Measurements from ENCODE around the gene TMC7. TPM values are rescaled to one million over a fixed set of nuclear protein-coding genes. Genes with fewer than 3 reads are reported as not detected.

The TMC7 gene
- total and polyA plus RNA-seq, 2 donors (not counting 3 experiments of a cell fraction or from before 2014, with no cell fraction given): 5.7 to 7.0 TPM

DNA sequence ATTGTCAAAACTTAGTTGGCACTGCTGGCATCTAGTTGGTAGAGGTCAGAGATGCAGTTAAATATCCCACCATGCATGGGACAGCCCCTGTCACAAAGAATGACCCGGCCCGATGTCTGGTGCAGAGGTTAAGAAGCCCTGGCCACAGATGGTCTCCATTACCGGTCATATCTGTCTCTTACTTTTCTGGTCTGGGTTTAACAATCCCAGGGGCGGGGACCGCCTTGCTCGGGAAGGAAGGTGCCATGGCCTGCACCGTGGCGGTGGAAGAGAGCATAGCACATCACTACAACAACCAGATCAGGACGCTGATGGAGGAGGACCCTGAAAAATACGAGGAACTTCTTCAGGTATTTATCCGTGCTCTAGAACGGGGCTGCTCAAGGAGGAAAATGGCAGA lies 91.8 kb downstream of the TMC7 start:
- Histone ChIP-seq H2AFZ (ENCODE audit: low read depth, low read length) (no peak overlapping the region), H3K27ac (ENCODE audit: insufficient read depth, low read depth, low read length) (no peak overlapping the region), H3K4me2 (ENCODE audit: insufficient read depth, low read length) (no peak overlapping the region), H3K27me3 (ENCODE audit: control insufficient read depth in 2 of 2, insufficient read depth in 2 of 2, low read length in 2 of 2) (no peaks in the 10 kb centered on the region), H3K79me2 (ENCODE audit: control insufficient read depth, insufficient read depth, low read length) (no peaks in the 10 kb centered on the region), H3K36me3 (ENCODE audit: control insufficient read depth in 2 of 2, extremely low read depth in 1 of 2, insufficient read depth in 2 of 2, low read length in 2 of 2) (peaks cover 8 to 9% of the 10 kb centered on the region in 2 experiments), H3K4me1 (ENCODE audit: control insufficient read depth, extremely low read depth, insufficient read depth, low read length) (no peaks in the 10 kb centered on the region), H4K20me1 (replicated peaks; ENCODE audit: control insufficient read depth, extremely low read depth, insufficient read depth, low read length) (no peaks in the 10 kb centered on the region), H3K4me3 (replicated peaks in 1 of 3; ENCODE audit: insufficient read depth in 1 of 3, low read depth in 1 of 3, low read length in 3 of 3) (no peak overlapping the region), H3K9me1 (replicated peaks; ENCODE audit: control insufficient read depth, extremely low read depth, insufficient read depth, low read length) (no peaks in the 10 kb centered on the region), H3K9ac (replicated peaks; ENCODE audit: extremely low read depth, insufficient read depth, low read length) (no peak overlapping the region), H3K9me3 (replicated peaks; ENCODE audit: control insufficient read depth, insufficient read depth, low read length) (no peaks in the 10 kb centered on the region)
- BruUV-seq (replicated peaks): no TSS peak
- no peak for DNase-seq (ENCODE audit: low read depth, low spot score)
- no peak for FAIRE-seq
- TF ChIP-seq JUN (IDR thresholded peaks at IDR 0.05; ENCODE audit: borderline replicate concordance, insufficient read depth, insufficient read length, low read depth) (no peak), FOS (IDR thresholded peaks at IDR 0.05; ENCODE audit: borderline replicate concordance, insufficient read depth, low read length) (no peak), EZH2 (IDR thresholded peaks at IDR 0.05; ENCODE audit: borderline replicate concordance, low read depth, low read length, severe bottlenecking) (no peak), GATA2 (IDR thresholded peaks at IDR 0.05; ENCODE audit: insufficient read depth, insufficient read length, low read depth, low read length) (no peak)
- TF ChIP-seq, protein P1, sequence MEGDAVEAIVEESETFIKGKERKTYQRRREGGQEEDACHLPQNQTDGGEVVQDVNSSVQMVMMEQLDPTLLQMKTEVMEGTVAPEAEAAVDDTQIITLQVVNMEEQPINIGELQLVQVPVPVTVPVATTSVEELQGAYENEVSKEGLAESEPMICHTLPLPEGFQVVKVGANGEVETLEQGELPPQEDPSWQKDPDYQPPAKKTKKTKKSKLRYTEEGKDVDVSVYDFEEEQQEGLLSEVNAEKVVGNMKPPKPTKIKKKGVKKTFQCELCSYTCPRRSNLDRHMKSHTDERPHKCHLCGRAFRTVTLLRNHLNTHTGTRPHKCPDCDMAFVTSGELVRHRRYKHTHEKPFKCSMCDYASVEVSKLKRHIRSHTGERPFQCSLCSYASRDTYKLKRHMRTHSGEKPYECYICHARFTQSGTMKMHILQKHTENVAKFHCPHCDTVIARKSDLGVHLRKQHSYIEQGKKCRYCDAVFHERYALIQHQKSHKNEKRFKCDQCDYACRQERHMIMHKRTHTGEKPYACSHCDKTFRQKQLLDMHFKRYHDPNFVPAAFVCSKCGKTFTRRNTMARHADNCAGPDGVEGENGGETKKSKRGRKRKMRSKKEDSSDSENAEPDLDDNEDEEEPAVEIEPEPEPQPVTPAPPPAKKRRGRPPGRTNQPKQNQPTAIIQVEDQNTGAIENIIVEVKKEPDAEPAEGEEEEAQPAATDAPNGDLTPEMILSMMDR (IDR thresholded peaks at IDR 0.05; ENCODE audit: extremely low read depth in 1 of 2, insufficient read depth in 1 of 2, low read depth in 1 of 2, low read length in 2 of 2): no peak
- dilution Hi-C loops (cut with MboI; ENCODE audit: extremely low pct_ligation_motif_present, low sequenced_read_pairs): no loop called here
- ChIA-PET POLR2A (interaction anchor here (1.1 kb wide), 1 partner anchor 10 kb away, joined by 6 read pairs; no protein-coding TSS in a partner anchor), CTCF (interaction anchor here (0.6 to 4.1 kb wide), 2 partner anchors 92 to 584 kb away, joined by 3 to 26 read pairs; partner anchors contain the start of gene TMC7)
- intact Hi-C loops (cut with micrococcal nuclease): no loop called here

- H4K20me1 ChIP-seq (replicated peaks; ENCODE audit: control insufficient read depth, extremely low read depth, insufficient read depth, low read length): no peaks in the 10 kb centered on the region
- no peak overlapping the region for H3K9ac ChIP-seq (replicated peaks; ENCODE audit: extremely low read depth, insufficient read depth, low read length)
- no peaks in the 10 kb centered on the region for H3K27me3 ChIP-seq (ENCODE audit: control insufficient read depth in 2 of 2, insufficient read depth in 2 of 2, low read length in 2 of 2)
- intact Hi-C loops (cut with micrococcal nuclease): no loop called here
- H3K79me2 ChIP-seq (ENCODE audit: control insufficient read depth, insufficient read depth, low read length): no peaks in the 10 kb centered on the region
- dilution Hi-C loops (cut with MboI; ENCODE audit: extremely low pct_ligation_motif_present, low sequenced_read_pairs): no loop called here
- BruUV-seq (replicated peaks): no TSS peak
- H3K36me3 ChIP-seq (ENCODE audit: control insufficient read depth in 2 of 2, extremely low read depth in 1 of 2, insufficient read depth in 2 of 2, low read length in 2 of 2): peaks cover 8 to 9% of the 10 kb centered on the region in 2 experiments
- H3K4me3 ChIP-seq (replicated peaks in 1 of 3; ENCODE audit: insufficient read depth in 1 of 3, low read depth in 1 of 3, low read length in 3 of 3): no peak overlapping the region
- no peak for DNase-seq (ENCODE audit: low read depth, low spot score)
- H2AFZ ChIP-seq (ENCODE audit: low read depth, low read length): no peak overlapping the region
- H3K27ac ChIP-seq (ENCODE audit: insufficient read depth, low read depth, low read length): no peak overlapping the region
- H3K9me1 ChIP-seq (replicated peaks; ENCODE audit: control insufficient read depth, extremely low read depth, insufficient read depth, low read length): no peaks in the 10 kb centered on the region
- CTCF ChIA-PET: interaction anchor here (1.0 to 4.1 kb wide), 2 partner anchors 8 to 94 kb away, joined by 9 to 26 read pairs; partner anchors contain the start of gene TMC7
- FAIRE-seq: no peak
- H3K4me2 ChIP-seq (ENCODE audit: insufficient read depth, low read length): no peak overlapping the region
- TF ChIP-seq EZH2 (IDR thresholded peaks at IDR 0.05; ENCODE audit: borderline replicate concordance, low read depth, low read length, severe bottlenecking): no peak
- TF ChIP-seq MYC (IDR thresholded peaks at IDR 0.05; ENCODE audit: low read depth, low read length): no peak
- no peak for TF ChIP-seq POLR2A (IDR thresholded peaks at IDR 0.05; ENCODE audit: low read depth, low read length)
- TF ChIP-seq, protein P2, sequence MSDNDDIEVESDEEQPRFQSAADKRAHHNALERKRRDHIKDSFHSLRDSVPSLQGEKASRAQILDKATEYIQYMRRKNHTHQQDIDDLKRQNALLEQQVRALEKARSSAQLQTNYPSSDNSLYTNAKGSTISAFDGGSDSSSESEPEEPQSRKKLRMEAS (IDR thresholded peaks at IDR 0.05; ENCODE audit: insufficient read depth, insufficient read length): no peak
- no peak for TF ChIP-seq JUN (IDR thresholded peaks at IDR 0.05; ENCODE audit: borderline replicate concordance, insufficient read depth, insufficient read length, low read depth)
- TF ChIP-seq, protein P1 (IDR thresholded peaks at IDR 0.05; ENCODE audit: extremely low read depth in 1 of 2, insufficient read depth in 1 of 2, low read depth in 1 of 2, low read length in 2 of 2): no peak
- TF ChIP-seq POLR2AphosphoS5 (IDR thresholded peaks at IDR 0.05; ENCODE audit: insufficient read depth, low read depth, low read length): no peak
- no peak for TF ChIP-seq GATA2 (IDR thresholded peaks at IDR 0.05; ENCODE audit: insufficient read depth, insufficient read length, low read depth, low read length)
- TF ChIP-seq FOS (IDR thresholded peaks at IDR 0.05; ENCODE audit: borderline replicate concordance, insufficient read depth, low read length): no peak
- H3K4me1 ChIP-seq (ENCODE audit: control insufficient read depth, extremely low read depth, insufficient read depth, low read length): no peaks in the 10 kb centered on the region
- no peaks in the 10 kb centered on the region for H3K9me3 ChIP-seq (replicated peaks; ENCODE audit: control insufficient read depth, insufficient read depth, low read length)
- POLR2A ChIA-PET: no interaction called here
These were observed 94.1 kb downstream of the TMC7 start for GRCh38 chr16:19077879-19078278.
